ENCODE results near the gene NOX1.
"Not testable (repeated sequence)": the region's sequence is repeated elsewhere in the genome, so short reads cannot be mapped to it uniquely, and the experiment has no call there.

Gene NOX1

DNA sequence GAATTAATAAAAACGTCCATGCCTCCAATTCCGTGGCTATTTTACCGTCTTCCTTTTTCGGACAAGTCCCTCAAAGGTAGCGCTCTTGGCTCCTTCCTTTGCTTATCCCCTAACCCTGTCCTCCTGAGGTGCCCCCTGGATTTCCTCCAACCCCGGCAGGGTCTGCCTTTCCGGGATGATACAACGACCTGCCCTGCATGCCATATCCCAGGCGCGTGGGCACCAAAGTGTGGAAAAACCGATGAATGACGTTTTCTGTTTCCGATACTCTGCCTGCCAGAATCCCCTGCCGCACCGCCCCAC, 54.7 kb downstream of the NOX1 start:
- no peak for ATAC-seq

DNA sequence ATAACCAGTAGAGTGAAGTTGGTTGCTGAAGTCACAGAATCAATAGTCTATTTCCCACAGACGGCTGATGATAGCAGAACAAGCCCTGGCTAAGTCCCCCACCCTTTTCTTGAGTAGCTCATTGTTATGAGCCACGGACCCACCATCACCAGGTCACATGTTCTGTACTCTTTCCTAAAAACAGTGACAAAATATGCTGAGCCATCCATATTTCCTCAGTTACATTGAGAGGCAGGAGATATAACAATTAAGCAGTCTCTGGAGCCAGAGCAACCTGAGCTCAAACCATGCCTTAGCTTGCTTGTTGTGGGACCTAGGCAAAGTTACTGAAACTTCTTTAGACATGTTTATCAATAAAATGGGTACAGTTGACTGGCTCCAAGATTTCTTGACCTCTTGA, 56.8 kb downstream of the NOX1 start:
- no peak for ATAC-seq

DNA sequence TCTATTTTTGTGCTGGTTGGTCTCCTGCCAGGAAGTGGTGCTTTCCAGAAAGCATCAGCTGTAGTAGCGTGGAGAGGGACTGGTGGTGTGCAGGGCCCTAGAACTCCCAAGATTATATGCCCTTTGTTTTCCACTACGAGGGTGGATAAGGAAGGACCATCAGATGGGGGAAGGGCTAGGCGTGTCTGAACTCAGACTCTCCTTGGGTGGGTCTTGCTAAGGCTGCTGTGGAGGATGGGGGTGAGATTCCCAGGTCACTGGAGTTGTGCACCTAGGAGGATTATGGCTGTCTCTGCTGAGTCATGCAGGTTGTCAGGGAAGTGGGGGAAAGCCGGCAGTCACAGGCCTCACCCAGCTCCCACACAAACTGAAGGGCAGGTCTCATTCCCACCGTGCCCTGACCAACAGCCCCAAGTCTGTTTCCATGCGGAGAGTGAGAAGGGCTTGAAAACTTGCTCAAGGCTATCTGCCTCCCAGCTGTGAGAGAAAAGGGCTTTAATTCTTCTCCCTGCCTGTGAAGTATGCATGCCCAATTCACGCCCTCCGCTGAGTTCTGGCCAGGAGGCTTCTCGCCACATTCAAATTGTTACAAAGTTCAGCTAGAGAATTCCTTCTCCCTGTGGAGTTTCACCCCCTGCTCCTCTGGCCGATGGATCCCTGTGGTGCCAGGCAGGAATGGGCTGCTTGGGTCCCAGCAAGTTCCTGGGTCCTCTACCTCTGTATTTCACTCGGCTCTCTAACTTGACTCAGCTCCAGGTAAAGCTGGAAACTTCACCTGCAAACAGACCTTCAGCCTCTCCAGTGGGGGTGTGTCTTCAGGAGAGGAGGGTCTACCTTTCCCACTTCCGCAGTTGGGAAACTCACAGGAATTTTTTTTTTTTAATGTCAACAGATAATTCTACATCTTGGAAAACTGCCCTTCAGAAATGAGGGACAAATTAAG, 61.7 kb downstream of the NOX1 start:
- ATAC-seq, result no peak

DNA sequence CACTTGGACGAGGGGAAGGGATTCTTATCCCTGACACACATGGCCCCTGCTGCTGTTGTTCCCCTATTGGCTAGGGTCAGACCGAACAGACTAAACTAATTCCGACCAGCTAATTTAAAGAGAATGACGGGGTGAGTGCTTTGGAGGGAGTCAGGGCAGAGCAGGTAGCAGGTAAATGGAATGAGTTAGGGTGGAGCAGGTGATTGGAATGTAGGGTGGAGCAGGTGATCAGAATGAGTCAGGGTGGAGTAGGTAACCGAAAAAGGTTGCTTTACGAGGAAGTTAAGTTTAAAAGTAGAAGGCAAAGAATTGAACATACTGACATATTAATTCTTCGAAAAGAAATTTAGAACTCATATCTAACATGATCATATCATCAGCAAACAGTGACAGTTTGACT, 65.9 kb downstream of the NOX1 start:
- not testable (repeated sequence) for ATAC-seq

DNA sequence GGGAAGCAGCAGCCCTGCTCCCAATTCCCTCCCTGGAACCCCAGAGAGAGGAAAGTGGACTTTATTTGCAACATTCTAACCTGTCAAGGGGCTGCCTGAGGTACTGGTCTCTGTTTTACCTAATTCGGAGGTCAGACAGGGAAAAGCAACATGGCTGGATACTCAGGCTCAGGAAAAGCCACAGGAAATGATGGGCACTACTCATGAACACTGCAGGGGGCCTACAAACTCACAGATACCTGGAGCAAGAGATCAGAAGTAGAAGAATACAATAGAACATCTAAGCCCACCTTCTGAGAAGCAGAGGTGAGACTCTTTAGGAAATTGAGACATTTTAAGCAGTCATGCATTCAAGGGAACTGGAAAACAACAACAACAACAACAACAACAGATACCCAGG, 69.4 kb downstream of the NOX1 start:
- ATAC-seq, result no peak

DNA sequence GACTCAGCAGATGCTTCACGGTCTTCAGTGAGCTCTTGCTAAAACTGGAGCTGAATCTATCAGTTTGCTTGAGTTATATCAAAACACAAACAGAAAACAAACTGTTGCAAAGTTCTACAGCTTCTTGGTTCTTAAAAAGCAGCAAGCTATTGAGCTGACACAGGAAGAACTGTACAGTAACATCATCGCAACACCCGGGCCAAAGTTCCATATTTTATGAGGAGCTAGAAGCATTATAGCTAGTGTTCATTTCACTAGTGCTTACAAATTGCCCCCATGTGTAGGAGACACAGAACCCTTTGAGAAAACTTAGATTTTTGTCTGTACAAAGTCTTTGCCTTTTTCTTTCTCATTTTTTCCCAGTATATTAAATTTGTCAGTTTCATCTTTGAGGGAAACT, 71.3 kb downstream of the NOX1 start:
- ATAC-seq, result no peak

DNA sequence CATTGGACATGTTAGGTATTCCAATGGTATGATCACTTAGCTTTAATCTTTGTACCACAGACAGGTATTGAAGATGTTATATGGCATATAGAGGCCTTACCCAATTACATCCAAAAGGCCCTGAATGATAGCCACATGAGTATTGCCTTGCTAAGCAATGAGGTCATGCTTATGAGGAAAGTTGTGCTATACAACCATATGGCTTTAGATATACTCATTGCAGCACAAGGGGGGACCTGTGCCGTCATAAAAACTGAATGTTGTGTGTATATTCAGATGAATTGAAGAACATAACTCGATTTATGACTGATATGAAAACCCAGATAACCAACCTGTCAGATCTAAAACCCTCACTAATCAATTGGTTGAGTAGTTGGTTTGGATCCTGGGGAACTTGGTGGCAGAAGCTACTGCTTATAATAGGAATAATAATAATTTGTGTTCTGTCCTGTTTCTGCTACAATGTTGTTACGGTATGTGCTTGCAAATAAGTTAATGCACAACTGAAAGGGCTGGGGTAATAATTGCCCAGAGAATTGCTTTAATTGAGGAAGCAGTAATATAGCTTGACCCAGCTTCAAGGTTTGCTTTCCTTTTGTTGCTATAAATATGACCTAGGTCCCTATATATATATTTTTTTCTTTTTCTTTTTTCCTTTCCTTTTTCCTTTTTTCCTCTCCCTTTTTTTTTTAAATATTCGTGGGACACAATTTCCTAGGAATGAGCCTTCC, 75.5 kb downstream of the NOX1 start:
- ATAC-seq, result no peak

DNA sequence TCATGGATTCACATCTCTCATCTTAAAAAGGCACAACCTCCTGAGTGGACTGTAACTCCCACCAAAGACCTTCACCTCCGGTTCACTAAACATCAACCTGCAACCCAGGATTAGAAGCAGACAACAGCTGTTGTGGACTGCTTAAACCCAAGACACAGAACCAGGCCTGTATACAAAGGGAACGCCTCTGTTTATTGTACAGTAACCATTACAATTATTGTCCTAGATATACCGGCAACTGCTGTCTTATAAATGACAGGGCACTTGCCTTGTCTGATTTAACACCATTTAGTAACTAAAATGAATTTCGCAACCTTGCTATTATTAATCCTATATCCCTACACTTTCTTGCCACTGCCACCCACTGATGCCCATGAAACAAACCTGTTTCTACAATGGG, 76.8 kb downstream of the NOX1 start:
- ATAC-seq, result no peak

DNA sequence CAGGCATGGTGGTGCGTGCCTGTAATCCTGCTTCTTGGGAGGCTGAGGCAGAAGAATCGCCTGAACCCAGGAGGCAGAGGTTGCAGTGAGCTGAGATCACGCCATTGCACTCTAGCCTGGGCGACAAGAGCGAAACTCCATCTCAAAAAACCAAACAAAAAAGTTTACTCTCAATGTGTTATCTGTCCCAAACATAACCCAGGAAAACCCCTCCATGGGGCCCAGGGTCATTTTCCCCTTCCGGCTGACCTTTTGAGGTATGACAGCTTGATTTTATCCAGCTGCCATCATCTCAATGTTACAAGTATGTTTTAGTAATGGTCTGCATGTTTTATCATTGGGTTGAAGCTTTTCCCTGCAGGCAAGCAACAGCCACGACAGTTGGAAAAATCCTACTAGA, 77.8 kb downstream of the NOX1 start:
- not testable (repeated sequence) for ATAC-seq
